ENCODE results near the gene DUSP23. TPM values are rescaled to one million over a fixed set of nuclear protein-coding genes. Genes with fewer than 3 reads are reported as not detected.

DUSP23 gene
- total RNA-seq, 2 experiments from 2014 or later, result 20.1 to 22.2 TPM

DNA sequence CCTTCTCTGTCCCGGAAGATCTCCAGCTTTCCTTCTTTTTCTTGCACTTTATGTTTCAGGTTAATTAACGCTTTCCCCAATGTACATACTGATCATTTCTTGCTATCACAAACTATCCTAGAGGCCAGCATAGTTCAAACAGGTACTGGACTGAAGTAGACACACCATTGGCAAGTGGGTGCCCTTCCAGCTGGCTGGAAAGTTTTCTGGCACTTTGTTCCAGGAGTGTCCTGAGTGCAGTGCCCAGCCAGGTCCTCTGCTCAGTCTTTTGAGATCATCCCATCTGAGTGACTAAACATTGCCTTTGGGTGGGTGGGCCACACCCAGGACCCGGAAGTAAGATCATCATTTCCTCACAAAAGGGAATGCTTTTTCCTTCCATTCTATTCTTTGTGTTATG lies 15.0 kb upstream of the DUSP23 start:
- Mint-ChIP-seq H3K36me3 (no peaks in the 10 kb centered on the region), H3K4me3 (no peak overlapping the region), H3K27ac (no peak overlapping the region), H3K27me3 (peaks cover 13% of the 10 kb centered on the region), H3K4me1 (no peaks in the 10 kb centered on the region), H3K9me3 (no peaks in the 10 kb centered on the region)
- POLR2A ChIA-PET, result no interaction called here
- ATAC-seq (ENCODE audit: low read depth) (no peak), DNase-seq (no peak)

DNA sequence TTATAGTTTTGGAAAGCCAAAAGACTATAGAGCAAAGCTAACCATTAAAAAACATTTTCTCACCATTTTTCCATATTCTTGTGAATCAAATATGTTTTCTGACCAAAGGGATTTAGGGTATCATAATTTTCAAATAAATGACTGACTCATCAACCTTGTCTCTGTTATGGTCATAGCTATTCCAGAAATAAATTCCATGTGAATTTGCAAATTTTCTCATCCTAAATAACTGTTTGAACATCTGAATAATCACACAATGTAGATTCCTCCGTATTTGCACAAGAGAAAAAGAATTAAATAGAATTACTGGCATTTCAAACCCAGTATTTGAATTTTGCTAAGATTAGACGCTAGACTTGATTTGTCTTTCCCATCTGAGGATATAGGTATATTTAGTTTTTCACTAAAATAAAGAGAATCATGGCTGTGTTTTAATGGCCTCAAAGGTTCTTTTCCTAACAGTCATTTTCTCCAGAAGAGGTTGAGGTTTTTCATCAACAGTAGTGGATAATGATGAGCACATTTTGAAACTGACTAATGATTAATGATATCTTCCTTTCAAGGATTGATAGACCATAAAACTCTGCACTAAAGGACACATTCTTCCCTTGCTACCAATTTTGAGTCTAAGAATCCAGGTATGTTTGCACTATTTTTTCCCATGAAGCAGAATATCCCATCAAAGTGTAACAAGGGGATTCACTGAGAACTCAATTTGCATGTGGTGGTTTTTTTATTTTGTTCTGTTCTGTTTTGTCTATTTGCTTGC lies 9.5 kb upstream of the DUSP23 start:
- H3K4me1 Mint-ChIP-seq, result no peaks in the 10 kb centered on the region
- POLR2A ChIA-PET, result no interaction called here

DNA sequence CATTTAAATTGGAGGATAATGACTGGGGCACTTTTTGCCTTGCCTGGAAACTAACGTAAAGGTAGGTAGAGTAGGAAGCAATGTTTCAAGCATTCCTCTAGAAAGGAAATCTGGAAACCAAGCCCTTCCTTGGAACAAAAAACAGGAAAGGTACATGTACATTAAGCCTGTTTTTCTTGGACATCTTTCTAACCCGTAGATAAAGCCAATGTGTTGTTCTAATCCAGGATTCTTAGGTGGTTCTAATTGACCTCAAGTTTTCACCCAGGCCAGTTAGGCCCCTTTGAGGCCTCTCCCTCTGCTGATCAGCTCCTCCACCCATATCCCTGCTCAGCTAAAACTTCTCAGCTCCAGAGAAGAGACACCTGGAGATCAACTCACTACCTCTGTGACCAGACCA lies 6.3 kb upstream of the DUSP23 start:
- Mint-ChIP-seq H3K4me3 (no peak overlapping the region), H3K4me1 (no peaks in the 10 kb centered on the region), H3K9me3 (no peaks in the 10 kb centered on the region), H3K36me3 (no peaks in the 10 kb centered on the region), H3K27me3 (peaks cover 18% of the 10 kb centered on the region), H3K27ac (no peak overlapping the region)
- DNase-seq, result no peak
- POLR2A ChIA-PET, result no interaction called here
- ATAC-seq (ENCODE audit: low read depth), result no peak

More for the DNA sequence above, 9.5 kb upstream of the DUSP23 start:
- no peak overlapping the region for H3K4me3 Mint-ChIP-seq
- no peaks in the 10 kb centered on the region for H3K36me3 Mint-ChIP-seq
- no peaks in the 10 kb centered on the region for H3K9me3 Mint-ChIP-seq
- DNase-seq (no peak), ATAC-seq (ENCODE audit: low read depth) (no peak)
- no peak overlapping the region for H3K27ac Mint-ChIP-seq
- H3K27me3 Mint-ChIP-seq, result peaks cover 13% of the 10 kb centered on the region

DNA sequence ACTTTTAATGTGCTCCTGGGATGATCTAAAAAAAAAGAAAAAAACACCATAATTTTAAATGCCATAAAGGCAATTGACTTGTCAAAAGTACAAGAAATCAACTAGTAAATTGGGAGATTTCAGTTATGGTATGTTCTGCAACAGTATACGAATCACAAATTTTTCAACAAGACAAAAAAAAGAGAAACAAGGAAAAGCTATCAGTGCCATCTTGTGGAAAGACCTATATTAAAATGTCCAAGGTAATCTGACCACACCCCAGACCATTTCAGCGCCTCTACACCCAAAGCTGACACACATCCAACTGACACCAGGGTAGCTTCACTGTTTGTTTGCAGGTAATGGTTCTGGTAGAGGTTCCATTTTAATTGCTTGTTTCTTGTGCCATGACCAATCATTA lies 5.0 kb upstream of the DUSP23 start:
- H3K4me1 Mint-ChIP-seq, result no peaks in the 10 kb centered on the region
- DNase-seq, result no peak

DNA sequence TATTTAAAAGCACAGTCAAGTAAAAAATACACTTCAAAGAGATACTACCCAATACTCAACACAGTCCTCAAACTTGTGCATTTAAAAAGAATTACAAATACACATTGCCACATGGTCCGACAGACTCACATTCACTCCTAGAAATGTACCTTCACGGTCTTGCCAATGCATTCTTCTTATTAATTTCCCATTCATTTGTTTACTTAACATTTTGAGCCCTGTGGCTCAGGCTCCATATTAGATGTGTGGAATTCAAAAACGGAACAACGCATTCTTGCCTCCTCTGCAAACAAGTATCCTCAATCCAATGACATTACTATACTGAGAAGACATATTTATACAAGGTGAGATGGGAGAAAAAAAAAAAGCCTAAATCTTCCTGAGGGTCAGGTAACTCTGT lies 2.5 kb upstream of the DUSP23 start:
- Mint-ChIP-seq H3K4me1 (peaks cover 5% of the 10 kb centered on the region), H3K4me3 (no peak overlapping the region), H3K9me3 (no peaks in the 10 kb centered on the region), H3K36me3 (no peaks in the 10 kb centered on the region), H3K27me3 (peaks cover 10% of the 10 kb centered on the region), H3K27ac (no peak overlapping the region)
- ATAC-seq (ENCODE audit: low read depth) (no peak), DNase-seq (no peak)
- POLR2A ChIA-PET, result no interaction called here

More for the DNA sequence above, 5.0 kb upstream of the DUSP23 start:
- Mint-ChIP-seq H3K9me3 (no peaks in the 10 kb centered on the region), H3K27ac (no peak overlapping the region), H3K4me3 (no peak overlapping the region), H3K27me3 (peaks cover 16% of the 10 kb centered on the region), H3K36me3 (no peaks in the 10 kb centered on the region)
- no peak for ATAC-seq (ENCODE audit: low read depth)
- POLR2A ChIA-PET, result no interaction called here

DNA sequence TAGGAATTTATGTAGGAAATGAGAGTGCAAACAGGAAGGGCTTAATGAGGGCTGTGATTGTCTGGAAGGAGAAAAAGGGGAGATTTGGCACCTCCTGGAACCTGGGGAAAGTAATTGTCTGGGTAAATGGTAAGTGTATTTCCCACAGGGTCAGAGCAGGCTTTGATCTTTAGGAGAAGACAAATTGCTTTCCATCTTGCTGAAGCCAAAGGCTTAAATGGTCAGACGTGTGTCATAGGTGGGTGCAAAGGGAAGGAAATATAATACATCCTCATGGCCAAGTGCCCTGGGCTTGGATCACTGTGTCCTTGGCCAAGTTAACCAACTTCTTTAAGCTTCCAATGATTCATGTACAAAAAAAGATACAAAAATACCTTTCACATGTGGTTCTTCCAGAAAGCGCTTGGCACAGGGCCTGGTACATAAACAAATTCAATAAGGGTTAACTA lies 1.3 kb upstream of the DUSP23 start:
- ATAC-seq (ENCODE audit: low read depth) (no peak), DNase-seq (no peak)
- peaks cover 10% of the 10 kb centered on the region for H3K27me3 Mint-ChIP-seq
- H3K9me3 Mint-ChIP-seq, result no peaks in the 10 kb centered on the region
- no peak overlapping the region for H3K27ac Mint-ChIP-seq
- H3K4me3 Mint-ChIP-seq, result no peak overlapping the region
- no peaks in the 10 kb centered on the region for H3K36me3 Mint-ChIP-seq
- POLR2A ChIA-PET, result no interaction called here
- peaks cover 14% of the 10 kb centered on the region for H3K4me1 Mint-ChIP-seq

DNA sequence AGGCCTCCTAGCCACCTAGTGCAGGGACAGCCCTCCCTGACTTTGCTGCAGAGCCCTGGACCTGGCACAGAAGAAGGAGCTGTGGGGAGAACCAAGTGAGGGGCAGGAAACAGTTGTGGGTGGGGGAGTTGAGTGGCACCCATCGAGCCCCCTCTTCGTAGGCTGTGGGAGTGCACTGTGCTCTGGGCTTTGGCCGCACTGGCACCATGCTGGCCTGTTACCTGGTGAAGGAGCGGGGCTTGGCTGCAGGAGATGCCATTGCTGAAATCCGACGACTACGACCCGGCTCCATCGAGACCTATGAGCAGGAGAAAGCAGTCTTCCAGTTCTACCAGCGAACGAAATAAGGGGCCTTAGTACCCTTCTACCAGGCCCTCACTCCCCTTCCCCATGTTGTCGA lies 1.2 kb downstream of the DUSP23 start:
- no peaks in the 10 kb centered on the region for H3K9me3 Mint-ChIP-seq
- peak overlapping the region; percentile 84 for H3K4me3 Mint-ChIP-seq
- H3K4me1 Mint-ChIP-seq, result peaks cover 18% of the 10 kb centered on the region
- H3K27me3 Mint-ChIP-seq, result peaks cover 7% of the 10 kb centered on the region
- POLR2A ChIA-PET, result interaction anchor here (1.2 kb wide), 1 partner anchor 75 kb away, joined by 4 read pairs; no protein-coding TSS in a partner anchor
- DNase-seq (no peak), ATAC-seq (ENCODE audit: low read depth) (no peak)
- no peaks in the 10 kb centered on the region for H3K36me3 Mint-ChIP-seq
- no peak overlapping the region for H3K27ac Mint-ChIP-seq

DNA sequence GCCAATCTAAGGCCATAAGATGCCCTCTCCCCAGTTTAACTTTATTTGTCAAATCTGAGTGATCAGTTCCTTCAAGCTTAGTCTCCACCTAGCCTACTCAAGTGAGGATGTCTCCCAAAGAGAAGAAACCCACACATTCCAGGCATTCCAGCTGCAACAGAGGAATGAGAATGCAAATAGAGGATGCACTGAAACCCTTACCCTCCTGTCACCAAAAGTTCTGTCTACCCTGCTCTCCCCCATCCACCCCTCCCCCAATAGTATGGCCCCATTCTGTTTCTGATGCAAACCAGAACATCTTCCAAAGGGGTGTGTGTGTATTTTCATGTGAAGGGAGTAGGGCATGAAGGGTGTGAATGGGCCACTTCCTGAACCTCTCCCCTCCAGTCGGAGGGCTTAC lies 3.0 kb downstream of the DUSP23 start:
- H3K4me1 Mint-ChIP-seq, result peaks cover 18% of the 10 kb centered on the region
- no peak overlapping the region for H3K4me3 Mint-ChIP-seq
- POLR2A ChIA-PET, result no interaction called here
- DNase-seq (no peak), ATAC-seq (ENCODE audit: low read depth) (no peak)
- no peaks in the 10 kb centered on the region for H3K9me3 Mint-ChIP-seq
- H3K36me3 Mint-ChIP-seq, result no peaks in the 10 kb centered on the region
- H3K27ac Mint-ChIP-seq, result no peak overlapping the region
- no peaks in the 10 kb centered on the region for H3K27me3 Mint-ChIP-seq

DNA sequence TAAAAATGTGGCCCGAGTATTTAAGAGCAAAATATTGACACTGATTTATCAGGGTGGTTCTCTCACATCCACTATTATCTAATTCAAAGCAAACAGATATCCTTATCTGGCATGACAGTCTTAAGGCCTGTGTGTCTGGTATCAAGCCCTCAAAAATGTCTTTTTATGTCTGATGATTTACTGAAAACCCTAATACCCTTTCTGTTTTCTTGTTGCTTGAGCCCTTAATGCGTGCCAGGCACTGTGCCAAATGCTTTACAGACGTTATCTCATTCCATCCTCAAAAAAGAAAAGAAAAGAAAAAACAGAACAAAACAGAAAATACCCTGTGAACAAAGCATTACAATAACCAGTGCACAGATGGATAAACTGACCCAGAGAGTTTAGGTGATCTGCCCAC lies 5.7 kb downstream of the DUSP23 start:
- Mint-ChIP-seq H3K27ac (no peak overlapping the region), H3K4me1 (peaks cover 17% of the 10 kb centered on the region), H3K36me3 (no peaks in the 10 kb centered on the region), H3K4me3 (no peak overlapping the region), H3K27me3 (peaks cover 7% of the 10 kb centered on the region), H3K9me3 (no peaks in the 10 kb centered on the region)
- POLR2A ChIA-PET, result no interaction called here
- ATAC-seq (ENCODE audit: low read depth) (no peak), DNase-seq (no peak)

DNA sequence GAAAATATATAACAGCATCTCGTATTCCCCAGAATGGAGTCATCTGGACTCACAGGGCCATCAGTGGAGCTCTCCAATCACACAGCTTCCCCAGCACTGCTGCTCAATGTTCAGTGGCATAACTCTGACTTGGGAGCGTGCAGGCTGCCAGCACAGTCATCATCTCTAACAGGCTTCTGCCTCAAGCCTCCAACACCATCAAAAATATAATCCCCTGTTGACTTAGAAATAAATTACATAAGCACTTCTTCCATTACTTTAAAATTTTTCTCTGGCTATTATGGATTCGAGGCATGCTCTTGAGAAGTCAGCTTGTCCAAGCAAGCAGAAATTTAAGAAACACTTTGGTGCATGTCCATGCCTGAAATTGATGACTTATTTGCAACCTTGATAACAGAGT lies 6.2 kb downstream of the DUSP23 start:
- DNase-seq, result no peak

DNA sequence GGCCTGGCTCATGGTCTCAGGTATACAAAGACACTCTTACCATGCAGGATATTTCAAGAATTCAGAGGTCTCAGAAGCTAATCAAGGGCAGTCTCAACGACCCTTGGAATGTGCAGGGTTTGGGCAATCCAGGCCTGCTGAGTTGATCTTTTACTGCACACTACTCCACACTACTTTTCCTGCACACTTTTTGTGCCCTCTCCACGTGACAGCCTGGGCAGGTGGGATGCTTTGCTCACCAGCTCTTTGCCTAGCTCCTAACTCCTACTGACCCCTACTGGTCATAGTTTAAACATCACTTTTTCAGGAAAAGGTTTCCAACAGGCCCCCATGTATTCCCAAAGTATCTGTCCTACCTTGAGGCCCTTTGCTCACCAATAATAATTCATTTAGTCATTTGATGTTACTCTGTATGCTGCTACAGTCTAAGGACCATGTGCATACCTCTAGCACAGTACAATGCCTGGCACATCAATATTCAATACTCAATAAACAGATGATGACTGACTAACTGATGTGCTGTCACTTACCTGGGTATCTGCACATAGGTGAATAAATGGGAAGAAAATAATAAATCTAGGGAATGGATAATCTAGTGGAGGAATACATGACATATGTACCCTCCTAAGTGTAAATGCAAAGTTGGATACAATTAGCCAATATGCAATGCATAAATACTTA lies 9.6 kb downstream of the DUSP23 start:
- Mint-ChIP-seq H3K36me3 (no peaks in the 10 kb centered on the region), H3K27ac (no peak overlapping the region), H3K4me3 (no peak overlapping the region), H3K27me3 (peaks cover 18% of the 10 kb centered on the region), H3K4me1 (peaks cover 2% of the 10 kb centered on the region), H3K9me3 (no peaks in the 10 kb centered on the region)
- POLR2A ChIA-PET, result no interaction called here
- ATAC-seq (ENCODE audit: low read depth), result no peak
- DNase-seq, result no peak

More for the DNA sequence above, 6.2 kb downstream of the DUSP23 start:
- Mint-ChIP-seq H3K4me1 (peaks cover 13% of the 10 kb centered on the region), H3K4me3 (no peak overlapping the region), H3K9me3 (no peaks in the 10 kb centered on the region), H3K27ac (no peak overlapping the region), H3K27me3 (peaks cover 10% of the 10 kb centered on the region), H3K36me3 (no peaks in the 10 kb centered on the region)
- POLR2A ChIA-PET, result no interaction called here
- ATAC-seq (ENCODE audit: low read depth), result no peak

DNA sequence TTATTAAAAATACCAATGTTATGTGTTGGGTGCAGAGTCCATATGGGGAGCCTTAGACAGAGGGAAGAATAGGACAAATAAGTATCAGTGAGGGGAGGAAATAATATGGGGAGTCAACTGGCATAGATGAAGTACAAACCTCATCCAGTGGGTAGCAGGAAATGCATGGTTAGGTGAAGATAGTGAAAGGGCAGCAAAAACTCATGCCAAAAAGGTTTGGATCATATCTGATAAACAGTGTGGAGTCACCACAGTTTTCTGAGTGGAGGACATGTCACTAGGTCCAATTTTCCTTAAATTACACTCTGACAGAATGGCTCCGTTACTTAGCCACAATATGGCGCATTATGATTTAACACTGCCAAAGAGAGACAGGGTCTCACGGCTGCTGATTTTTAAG lies 10.3 kb downstream of the DUSP23 start:
- ATAC-seq (ENCODE audit: low read depth) (no peak), DNase-seq (no peak)
- H3K4me1 Mint-ChIP-seq, result no peaks in the 10 kb centered on the region
- H3K27ac Mint-ChIP-seq, result no peak overlapping the region
- no peaks in the 10 kb centered on the region for H3K36me3 Mint-ChIP-seq
- H3K9me3 Mint-ChIP-seq, result no peaks in the 10 kb centered on the region
- no peak overlapping the region for H3K4me3 Mint-ChIP-seq
- POLR2A ChIA-PET, result no interaction called here
- H3K27me3 Mint-ChIP-seq, result peaks cover 18% of the 10 kb centered on the region

DNA sequence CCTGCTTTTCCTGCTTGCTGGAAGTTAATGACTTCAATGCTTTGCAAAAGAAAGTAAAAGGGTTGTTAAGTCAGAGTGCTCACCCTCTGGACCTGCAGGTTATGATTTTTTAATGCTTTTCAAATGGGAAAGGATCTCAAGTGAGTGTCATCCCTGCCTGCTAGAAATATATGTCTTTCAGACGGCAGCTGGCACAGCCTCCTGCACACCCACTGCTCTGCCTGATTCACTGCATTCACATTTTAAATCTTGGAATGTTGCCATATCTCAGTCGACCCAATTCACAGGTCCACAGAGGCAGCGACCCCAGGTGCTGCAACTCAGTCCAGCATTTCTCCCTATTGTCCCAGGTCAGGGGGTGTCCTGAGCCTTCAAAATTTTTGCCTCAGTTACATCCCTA lies 10.7 kb downstream of the DUSP23 start:
- DNase-seq, result no peak
- ATAC-seq (ENCODE audit: low read depth), result no peak
- Mint-ChIP-seq H3K27me3 (peaks cover 22% of the 10 kb centered on the region), H3K27ac (no peak overlapping the region), H3K9me3 (no peaks in the 10 kb centered on the region), H3K36me3 (no peaks in the 10 kb centered on the region), H3K4me1 (no peaks in the 10 kb centered on the region), H3K4me3 (no peak overlapping the region)
- POLR2A ChIA-PET, result no interaction called here

DNA sequence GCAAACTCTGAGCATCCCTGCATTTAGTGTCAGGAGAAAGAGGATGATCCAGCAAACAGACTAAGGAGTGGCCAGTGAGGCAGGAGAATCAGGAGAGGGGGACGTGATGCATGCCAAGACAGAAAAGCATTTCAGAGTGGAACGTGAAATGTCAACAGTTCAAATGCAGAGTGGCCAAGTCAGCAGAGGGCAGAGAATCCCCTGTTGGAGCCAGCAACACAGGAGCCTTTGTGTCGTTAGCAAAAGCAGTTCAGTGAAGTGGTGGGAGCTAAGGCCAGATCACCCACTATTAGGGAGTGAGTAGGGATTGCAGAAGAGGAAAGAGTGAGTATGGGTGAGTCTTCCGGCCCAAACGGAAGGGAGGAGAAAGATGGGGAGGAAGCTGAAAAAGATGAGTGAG lies 14.8 kb downstream of the DUSP23 start:
- no peaks in the 10 kb centered on the region for H3K36me3 Mint-ChIP-seq
- POLR2A ChIA-PET, result no interaction called here
- ATAC-seq (ENCODE audit: low read depth) (no peak), DNase-seq (no peak)
- peaks cover 13% of the 10 kb centered on the region for H3K4me1 Mint-ChIP-seq
- H3K27ac Mint-ChIP-seq, result no peak overlapping the region
- no peak overlapping the region for H3K4me3 Mint-ChIP-seq
- H3K9me3 Mint-ChIP-seq, result no peaks in the 10 kb centered on the region
- H3K27me3 Mint-ChIP-seq, result peaks cover 37% of the 10 kb centered on the region
